NCI-H1105 (cell line): ENCODE measurements around the gene HS6ST2.

Experiments
- DNase-seq: peaks from one replicate; lab custom pipeline; 2025; lab: John Stamatoyannopoulos, UW

Gene HS6ST2

GRCh38 chrX:132795181-132795580 is 163.2 kb downstream of the HS6ST2 start:
- DNase-seq = no peak

GRCh38 chrX:132791714-132792113 is 166.7 kb downstream of the HS6ST2 start:
- no peak for DNase-seq

DNA sequence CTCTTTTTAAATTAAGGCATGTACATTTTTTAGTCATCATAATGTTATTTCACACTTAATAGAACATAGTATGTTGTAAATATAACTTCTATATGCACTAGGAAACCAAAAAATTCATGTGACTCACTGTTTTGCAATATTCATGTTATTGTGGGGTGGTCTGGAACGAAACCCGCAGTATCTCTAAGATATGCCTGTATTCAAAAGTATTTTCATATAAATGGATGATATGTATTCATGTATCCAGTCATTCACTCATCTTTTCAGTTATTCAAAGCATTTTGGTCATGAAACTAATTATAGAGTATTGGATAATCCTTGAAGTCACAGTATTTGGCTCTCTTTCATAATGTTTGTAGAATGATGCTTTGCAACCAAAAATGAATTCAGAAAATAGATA is 168.1 kb downstream of the HS6ST2 start:
- no peak for DNase-seq

DNA sequence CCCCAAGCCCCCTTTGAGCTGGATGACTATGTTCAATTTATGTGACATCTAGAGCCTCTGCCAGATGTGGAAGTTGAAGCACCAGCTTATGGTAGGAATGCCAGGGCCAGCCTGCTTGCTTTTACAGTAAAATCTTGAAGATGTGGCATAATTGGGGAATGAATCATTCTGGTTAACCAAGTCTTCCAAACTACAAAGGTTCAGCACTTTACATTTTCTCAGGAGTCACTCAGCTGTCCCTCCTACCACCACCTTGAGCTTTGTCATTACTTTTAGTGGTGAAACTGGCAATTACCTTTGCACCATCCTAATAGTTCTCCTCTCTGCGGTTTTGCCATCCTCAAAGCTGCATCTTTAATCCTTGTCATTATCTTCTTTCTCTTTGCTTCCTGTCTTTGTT is 172.2 kb downstream of the HS6ST2 start:
- no peak for DNase-seq

- no peak for DNase-seq
Measured at GRCh38 chrX:132778917-132779316, 179.5 kb downstream of the HS6ST2 start.

DNA sequence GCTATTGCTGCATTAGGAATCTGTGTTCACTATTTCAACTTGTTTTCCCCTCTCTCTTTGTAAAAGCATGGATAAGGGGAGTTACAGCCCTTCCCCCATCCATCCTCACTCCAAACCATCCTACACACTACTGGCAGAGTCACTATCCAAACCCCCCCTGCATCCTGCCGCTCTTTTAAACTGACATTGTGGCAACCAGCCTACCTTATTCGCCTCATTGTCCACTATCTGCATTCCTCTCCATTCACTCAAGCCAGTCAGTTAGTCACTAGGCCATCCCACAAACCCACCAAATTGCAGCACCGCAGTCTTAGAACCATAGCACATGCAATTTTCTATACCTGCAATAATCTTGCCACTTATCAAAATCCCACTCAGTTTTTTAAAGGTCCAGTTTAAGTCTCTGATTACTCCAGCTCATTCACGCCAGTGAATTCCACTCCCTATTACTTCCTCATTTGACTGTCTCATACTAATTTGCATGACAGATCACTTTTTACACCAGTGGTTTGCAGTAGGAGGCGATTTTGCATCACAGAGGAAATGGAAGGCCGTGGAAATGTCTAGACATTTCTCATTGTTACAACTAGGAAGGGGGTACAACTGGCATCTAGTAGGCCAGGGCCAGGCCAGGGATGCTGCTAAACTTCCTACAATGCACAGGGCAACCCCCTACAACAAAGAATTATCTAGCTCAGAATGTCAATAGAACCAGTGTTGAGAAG is 181.8 kb downstream of the HS6ST2 start:
- no peak for DNase-seq

DNA sequence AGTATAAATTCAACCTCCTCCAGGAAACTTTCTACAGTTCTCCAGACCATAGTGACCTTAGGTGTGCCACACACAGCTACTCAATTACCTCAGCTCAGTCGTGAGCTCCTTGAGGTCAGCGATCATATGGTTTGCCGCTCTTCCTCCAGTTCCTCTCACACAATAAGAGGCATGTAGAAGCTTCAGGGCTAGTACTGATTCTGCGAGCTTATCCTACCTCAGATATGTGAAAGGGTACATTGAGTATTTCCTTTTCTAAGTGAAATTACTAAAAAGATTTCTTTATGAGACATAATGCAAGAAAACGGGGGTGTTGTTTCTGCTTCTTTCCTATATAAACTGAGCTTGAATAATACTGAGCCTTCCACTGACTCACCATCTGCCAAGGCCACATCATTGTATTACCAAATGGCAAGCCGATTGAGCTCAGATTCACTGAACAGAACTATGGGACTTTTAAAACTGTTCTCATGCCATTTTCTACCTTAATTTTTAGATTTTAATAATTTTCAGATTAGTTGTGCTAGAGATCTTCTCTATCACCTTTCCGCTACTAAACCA is 183.1 kb downstream of the HS6ST2 start:
- DNase-seq = no peak

DNA sequence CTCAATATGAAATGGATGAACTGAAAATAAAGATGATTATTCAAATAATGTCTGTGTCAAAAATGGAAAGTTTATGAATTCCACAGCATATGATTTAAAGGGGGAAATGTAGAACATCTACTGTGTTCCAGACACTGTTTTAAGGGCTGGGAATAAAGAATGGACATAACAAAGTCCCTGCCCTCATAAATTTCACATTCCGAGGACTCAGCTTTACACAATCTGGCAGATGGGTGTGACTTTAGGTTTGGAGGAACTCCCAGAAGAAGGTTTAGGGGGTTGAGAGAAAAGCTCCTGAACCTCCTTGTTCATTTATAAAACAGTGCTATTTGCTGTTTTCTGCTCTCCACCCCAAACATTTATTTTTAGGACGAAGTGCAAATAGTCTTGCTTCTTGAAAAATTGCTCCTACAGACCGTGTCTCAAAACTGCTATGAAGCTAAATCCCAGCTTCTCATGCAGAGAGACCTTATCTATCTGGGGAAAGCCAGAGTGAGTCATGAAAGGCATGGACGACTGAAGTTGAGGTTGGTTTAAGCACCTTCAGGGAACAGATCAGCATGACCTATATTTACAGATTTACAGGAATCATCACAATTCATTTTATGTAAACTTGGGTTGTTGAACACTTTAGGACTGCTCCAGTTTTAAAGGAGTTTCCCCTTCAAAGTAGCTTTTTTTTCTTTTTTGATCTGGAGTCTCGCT is 184.3 kb downstream of the HS6ST2 start:
- DNase-seq = no peak

GRCh38 chrX:132769609-132770008 is 188.8 kb downstream of the HS6ST2 start:
- no peak for DNase-seq

DNA sequence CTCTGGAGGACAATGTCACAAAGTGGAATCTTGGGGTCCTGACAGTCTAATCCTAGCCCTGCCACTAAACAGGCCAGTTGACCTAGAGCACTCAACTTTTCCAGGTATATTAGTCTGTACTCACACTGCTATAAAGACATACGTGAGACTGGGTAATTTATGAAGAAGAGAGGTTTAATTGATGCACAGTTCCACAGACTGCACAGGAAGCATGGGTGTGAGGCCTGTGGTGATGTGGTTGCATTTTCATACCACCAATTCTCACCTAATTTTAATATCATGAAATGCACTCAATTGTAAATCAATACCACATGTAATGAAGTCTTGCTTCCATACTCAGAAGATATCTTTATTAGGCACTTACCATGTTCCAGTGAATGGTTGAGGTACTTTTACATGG is 192.0 kb downstream of the HS6ST2 start:
- no peak for DNase-seq

DNA sequence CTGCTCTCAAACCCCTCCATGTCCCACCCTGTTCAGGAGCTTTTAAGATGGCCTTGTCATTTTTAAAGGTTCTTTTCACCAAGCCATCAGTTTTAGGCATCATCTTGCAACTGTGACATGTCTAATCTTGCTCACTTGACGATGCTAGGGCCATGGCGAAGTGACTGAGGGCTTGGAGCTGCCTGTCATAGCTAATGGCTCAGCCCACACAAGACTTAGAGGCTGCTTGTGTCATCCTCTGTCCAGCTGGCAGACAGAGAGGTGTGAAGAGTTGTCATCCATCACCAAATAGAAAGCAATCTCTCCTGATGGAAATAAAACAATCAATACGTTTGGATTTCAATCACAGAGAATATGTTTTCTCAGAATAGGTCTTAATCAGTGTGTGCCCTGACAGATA is 194.9 kb downstream of the HS6ST2 start:
- DNase-seq = no peak

DNA sequence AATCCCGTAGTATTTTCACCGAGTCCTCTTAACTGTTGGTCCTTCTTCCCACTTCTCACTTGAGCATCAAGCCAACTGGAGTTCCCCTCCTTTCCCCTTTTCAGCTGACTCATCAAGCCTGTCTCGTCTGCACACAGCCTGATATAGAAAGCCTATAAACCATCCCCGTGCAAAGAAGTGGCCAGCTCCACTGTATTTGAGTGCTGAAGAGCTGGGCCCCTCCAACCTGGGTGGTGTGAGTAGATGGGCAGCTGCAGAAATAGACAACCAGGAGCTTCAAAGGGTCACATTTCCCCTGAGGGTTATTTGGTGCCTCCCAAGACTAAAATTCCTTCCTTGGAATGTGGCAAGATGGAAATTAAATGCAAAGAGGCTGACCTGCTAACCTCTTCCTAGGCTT is 199.7 kb downstream of the HS6ST2 start:
- no peak for DNase-seq

- no peak for DNase-seq
Measured at GRCh38 chrX:132757066-132757623, 201.3 kb downstream of the HS6ST2 start.

DNA sequence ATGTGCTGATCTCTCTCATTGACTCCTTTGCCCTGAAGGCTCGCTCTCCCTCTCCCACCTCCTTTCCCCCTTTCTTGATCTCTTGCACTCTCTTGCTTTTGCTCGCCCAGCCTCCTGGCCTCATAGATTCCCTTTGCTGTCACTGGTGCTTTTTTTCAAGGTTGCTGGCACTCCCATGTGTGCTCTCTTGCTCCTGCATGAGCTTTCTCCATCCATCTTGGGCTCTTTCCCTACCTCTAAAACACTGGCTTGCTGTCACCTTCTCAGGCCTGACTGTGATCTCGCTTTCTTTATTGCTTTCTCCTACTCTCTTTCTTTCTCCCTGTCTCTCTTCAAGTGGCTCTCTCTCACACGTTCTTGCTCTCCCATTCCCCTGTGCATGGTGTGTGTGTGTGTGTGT is 202.0 kb downstream of the HS6ST2 start:
- no peak for DNase-seq

- DNase-seq = no peak
Measured at GRCh38 chrX:132751063-132751690, 207.3 kb downstream of the HS6ST2 start.

DNA sequence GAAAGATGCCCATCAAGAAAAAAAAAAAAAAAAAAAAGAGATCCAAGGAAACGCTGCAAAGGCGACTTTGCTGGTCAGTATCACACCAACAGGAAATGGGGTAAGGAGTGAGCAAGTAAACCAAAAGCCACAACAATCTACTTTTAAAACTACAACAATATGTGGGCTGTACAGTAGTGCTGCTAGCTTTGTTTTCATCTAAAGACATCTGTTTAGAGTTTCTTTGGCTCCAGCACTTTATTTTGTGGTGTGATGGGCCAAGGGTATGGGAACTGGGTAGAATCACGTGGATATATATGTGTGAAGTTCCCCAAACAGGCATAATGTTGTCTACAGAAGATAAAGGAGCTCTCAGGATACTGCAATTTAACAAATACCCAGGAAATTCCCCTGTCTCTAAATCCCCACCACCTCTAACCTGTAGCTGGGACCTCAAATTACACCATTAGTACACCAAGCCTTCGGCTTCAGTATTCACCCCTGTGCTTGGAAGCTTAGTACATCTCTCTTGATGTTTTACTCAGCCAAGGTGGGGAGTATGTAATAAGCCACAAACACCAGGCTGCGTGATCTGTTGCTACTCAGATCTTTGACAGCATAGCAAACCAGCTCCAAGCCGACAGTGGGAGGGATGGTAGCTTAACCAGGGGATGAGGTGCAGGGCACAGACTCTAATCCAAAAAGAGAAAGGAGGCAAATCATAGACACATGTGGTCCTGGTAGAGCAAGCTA is 207.9 kb downstream of the HS6ST2 start:
- no peak for DNase-seq

GRCh38 chrX:132749406-132749805 is 209.0 kb downstream of the HS6ST2 start:
- DNase-seq = no peak

DNA sequence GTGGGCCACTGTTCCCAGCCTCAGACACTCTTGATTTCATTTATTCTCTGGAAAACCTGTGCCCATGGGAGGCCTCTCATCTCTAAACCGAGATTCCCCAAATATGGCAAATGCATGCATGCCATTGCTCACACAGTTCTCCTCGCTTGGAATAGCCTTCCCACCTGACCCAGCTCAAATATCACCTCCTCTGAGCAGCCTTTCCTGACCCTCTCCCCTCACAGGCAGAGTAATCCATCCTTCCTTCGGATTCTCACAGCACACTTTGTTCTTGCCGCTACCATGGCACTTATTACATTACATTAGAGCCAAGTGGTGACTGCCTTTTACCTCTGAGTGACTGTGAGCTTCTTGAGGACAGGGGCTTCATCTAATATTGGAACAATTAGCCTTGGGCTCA is 209.5 kb downstream of the HS6ST2 start:
- no peak for DNase-seq

- no peak for DNase-seq
Measured at GRCh38 chrX:132748268-132748667, 210.2 kb downstream of the HS6ST2 start.

- no peak for DNase-seq
Measured at GRCh38 chrX:132745593-132745992, 212.8 kb downstream of the HS6ST2 start.

DNA sequence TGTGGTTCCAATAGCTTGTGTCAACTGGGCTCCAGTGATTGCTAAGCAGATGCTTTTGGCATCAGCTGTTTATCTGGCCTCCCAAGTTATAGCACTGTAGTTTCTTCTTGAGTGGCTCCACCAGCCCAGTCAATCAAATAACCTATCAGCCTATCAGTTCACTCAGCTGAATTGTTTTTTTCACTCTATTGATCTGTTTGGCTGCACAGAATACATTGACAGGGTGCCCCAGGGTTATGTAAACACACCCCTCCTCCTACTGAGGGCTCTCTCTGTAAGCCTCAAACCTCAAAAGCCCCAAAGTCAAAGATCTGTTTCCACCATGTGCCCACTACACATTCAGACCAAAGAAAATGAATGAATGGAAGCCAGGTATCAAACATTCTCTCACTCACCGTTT is 214.0 kb downstream of the HS6ST2 start:
- DNase-seq = no peak

GRCh38 chrX:132743086-132743485 is 215.3 kb downstream of the HS6ST2 start:
- DNase-seq = no peak
